ENCODE data around the gene CCDC57. TPM values are rescaled to one million over a fixed set of nuclear protein-coding genes. Genes with fewer than 3 reads are reported as not detected.

Gene CCDC57
- total and polyA plus RNA-seq, 9 of the 15 experiments (the other 6 are each of a cell fraction or from before 2014, with no cell fraction given), result 0.83 to 36.2 (median 13.6) TPM

DNA sequence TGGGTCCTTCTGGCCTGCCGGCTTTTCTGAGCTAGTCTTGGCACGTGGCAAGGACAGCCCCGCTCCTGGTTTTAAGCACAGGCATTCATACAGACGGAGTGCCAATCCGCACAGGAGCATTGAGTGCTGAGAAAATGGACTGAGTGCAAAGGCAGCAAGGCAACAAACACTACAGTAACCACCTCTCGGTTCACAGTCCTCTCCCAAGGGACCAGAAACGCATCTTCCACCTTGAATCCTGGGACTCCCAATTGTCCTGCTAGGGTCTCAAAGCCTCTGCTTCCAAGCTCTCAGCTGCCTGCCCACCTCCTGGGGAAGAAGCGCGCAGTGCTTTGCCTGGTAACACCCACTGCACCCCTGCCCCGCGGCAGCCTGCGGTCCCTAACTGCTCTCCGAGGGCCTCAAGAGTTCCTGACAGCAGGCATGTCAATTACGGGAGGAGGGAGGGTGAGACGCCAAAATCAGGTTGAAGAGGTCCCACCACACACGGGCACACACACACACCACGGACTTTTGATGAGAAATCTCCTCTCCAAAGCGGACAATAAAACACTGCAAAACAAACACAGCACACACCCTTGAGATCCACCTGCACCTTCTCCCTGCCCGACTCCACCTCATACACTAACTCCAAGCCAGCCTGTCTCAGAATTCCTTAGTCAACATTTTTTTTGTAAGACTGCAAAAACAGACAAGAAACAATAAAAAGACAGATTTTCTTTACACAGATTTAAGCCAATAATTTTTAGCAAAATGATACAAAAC, 31.2 kb upstream of the CCDC57 start:
- intact Hi-C loops (cut with micrococcal nuclease), result loop anchor here (1.0 kb wide), 1 partner anchor 77 kb away; no protein-coding TSS in a partner anchor

More for the DNA sequence above, 31.2 kb upstream of the CCDC57 start:
- Histone ChIP-seq H3K9me3 (replicated peaks; ENCODE audit: control insufficient read depth, insufficient read depth, low read depth, low read length) (no peaks in the 10 kb centered on the region), H3K9me1 (ENCODE audit: control insufficient read depth, insufficient read depth, low read length) (no peaks in the 10 kb centered on the region), H3K27ac (ENCODE audit: extremely low read depth, low read depth, low read length) (no peak overlapping the region), H3K27me3 (ENCODE audit: control insufficient read depth in 2 of 2, insufficient read depth in 2 of 2, low read length in 2 of 2) (no peaks in the 10 kb centered on the region), H3K4me3 (no peak overlapping the region), H3K79me2 (ENCODE audit: control insufficient read depth, insufficient read depth, low read length) (peaks cover 44% of the 10 kb centered on the region), H3K9ac (ENCODE audit: insufficient read depth in 1 of 2, low read depth in 2 of 2, low read length in 2 of 2) (peak overlapping the region in 1 of 2 experiments; percentile 19; a peak in 1 of 4 replicates), H3K4me2 (ENCODE audit: insufficient read depth, low read length) (no peak overlapping the region), H2AFZ (ENCODE audit: low read depth, low read length) (no peak overlapping the region), H4K20me1 (replicated peaks; ENCODE audit: control insufficient read depth, insufficient read depth, low read length) (0 out of 2 replicates have a peak, but pooled peaks cover 2% of the 10 kb centered on the region), H3K4me1 (replicated peaks in 1 of 2; ENCODE audit: control insufficient read depth in 2 of 2, insufficient read depth in 2 of 2, low read length in 2 of 2) (peaks cover 38 to 79% of the 10 kb centered on the region in 2 experiments), H3K36me3 (ENCODE audit: control insufficient read depth, insufficient read depth, low read length) (peaks cover 77% of the 10 kb centered on the region)
- ATAC-seq (no peak), DNase-seq (ENCODE audit: extremely low read depth in 1 of 4, low spot score in 3 of 4) (no peak), FAIRE-seq (peak; percentile 83)
- ChIA-PET CTCF (ENCODE audit: low intra/inter-chr PET ratio) (interaction anchor here (1.3 kb wide), 1 partner anchor 171 kb away, joined by 4 read pairs; no protein-coding TSS in a partner anchor), POLR2A (interaction anchor here (0.6 to 2.1 kb wide), 3 partner anchors 18 to 32 kb away, joined by 3 to 6 read pairs (median 4); no protein-coding TSS in a partner anchor)
- TF ChIP-seq L3MBTL2 (IDR thresholded peaks at IDR 0.05) (no peak), CBFA2T2 (conservative IDR thresholded peaks at IDR 0.05) (no peak), ZNF232 (CRISPR knock-in tag; IDR thresholded peaks at IDR 0.05) (no peak), C11orf30 (IDR thresholded peaks at IDR 0.05; ENCODE audit: low read depth) (peak; percentile 72; the same call in 1 of the 2 replicates), PHB2 (IDR thresholded peaks at IDR 0.05; ENCODE audit: low read depth) (no peak), ZNF311 (CRISPR knock-in tag; IDR thresholded peaks at IDR 0.05) (no peak), ZNF316 (IDR thresholded peaks at IDR 0.05) (peak; percentile 82), MAFG (tag; conservative IDR thresholded peaks at IDR 0.05) (peak; percentile 48)
- TF ChIP-seq, protein P1, sequence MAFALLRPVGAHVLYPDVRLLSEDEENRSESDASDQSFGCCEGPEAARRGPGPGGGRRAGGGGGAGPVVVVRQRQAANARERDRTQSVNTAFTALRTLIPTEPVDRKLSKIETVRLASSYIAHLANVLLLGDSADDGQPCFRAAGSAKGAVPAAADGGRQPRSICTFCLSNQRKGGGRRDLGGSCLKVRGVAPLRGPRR (CRISPR knock-in tag; IDR thresholded peaks at IDR 0.05), result no peak
- TSS peak; percentile 44 for BruUV-seq (replicated peaks)
- WGBS (ENCODE audit: insufficient coverage, low coverage, missing lambda C conversion rate), result 94% methylated on average over 14 of the region's 19 CpGs
- in situ Hi-C loops (cut with MboI), result loop anchor here (5.0 kb wide), 1 partner anchor 63 kb away; no protein-coding TSS in a partner anchor
